Measurements from ENCODE around the gene CDH24. TPM values are rescaled to one million over a fixed set of nuclear protein-coding genes. Genes with fewer than 3 reads are reported as not detected.

CDH24 gene
- total and polyA plus RNA-seq, 10 of the 15 experiments (the other 5 are each of a cell fraction or from before 2014, with no cell fraction given): 0.10 to 1.5 (median 0.45) TPM; not detected in 2

DNA sequence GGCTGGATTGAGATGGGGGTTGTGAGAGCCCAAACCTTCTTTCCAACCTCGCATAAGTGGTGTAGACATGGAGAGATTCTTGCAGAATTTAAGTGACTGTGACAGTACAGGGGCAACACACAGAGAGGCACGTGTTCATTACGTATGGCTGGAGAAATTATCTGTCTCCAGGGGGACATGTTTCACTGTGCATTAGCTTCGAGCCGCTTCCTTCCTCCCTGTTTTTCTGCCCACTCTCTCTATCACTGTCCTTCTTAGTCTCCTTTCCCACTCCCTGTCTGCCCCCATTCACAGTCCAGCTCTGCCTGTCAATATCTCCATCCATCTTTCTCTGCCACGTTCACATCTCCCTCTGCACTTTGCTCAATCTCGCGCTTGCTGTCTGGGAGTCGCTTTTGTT, 35.9 kb downstream of the CDH24 start (continued):
- TF ChIP-seq, protein P1, sequence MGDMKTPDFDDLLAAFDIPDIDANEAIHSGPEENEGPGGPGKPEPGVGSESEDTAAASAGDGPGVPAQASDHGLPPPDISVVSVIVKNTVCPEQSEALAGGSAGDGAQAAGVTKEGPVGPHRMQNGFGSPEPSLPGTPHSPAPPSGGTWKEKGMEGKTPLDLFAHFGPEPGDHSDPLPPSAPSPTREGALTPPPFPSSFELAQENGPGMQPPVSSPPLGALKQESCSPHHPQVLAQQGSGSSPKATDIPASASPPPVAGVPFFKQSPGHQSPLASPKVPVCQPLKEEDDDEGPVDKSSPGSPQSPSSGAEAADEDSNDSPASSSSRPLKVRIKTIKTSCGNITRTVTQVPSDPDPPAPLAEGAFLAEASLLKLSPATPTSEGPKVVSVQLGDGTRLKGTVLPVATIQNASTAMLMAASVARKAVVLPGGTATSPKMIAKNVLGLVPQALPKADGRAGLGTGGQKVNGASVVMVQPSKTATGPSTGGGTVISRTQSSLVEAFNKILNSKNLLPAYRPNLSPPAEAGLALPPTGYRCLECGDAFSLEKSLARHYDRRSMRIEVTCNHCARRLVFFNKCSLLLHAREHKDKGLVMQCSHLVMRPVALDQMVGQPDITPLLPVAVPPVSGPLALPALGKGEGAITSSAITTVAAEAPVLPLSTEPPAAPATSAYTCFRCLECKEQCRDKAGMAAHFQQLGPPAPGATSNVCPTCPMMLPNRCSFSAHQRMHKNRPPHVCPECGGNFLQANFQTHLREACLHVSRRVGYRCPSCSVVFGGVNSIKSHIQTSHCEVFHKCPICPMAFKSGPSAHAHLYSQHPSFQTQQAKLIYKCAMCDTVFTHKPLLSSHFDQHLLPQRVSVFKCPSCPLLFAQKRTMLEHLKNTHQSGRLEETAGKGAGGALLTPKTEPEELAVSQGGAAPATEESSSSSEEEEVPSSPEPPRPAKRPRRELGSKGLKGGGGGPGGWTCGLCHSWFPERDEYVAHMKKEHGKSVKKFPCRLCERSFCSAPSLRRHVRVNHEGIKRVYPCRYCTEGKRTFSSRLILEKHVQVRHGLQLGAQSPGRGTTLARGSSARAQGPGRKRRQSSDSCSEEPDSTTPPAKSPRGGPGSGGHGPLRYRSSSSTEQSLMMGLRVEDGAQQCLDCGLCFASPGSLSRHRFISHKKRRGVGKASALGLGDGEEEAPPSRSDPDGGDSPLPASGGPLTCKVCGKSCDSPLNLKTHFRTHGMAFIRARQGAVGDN (IDR thresholded peaks at IDR 0.05): no peak
- TF ChIP-seq SP1 (IDR thresholded peaks at IDR 0.05; ENCODE audit: low read depth, low read length) (no peak), NR2C2 (IDR thresholded peaks at IDR 0.05; ENCODE audit: borderline replicate concordance, control insufficient read depth, insufficient read length, low read depth) (no peak), CHD4 (IDR thresholded peaks at IDR 0.05) (no peak), NR2F1 (conservative IDR thresholded peaks at IDR 0.05) (no peak), CBFB (IDR thresholded peaks at IDR 0.05; ENCODE audit: low read depth) (no peak)

DNA sequence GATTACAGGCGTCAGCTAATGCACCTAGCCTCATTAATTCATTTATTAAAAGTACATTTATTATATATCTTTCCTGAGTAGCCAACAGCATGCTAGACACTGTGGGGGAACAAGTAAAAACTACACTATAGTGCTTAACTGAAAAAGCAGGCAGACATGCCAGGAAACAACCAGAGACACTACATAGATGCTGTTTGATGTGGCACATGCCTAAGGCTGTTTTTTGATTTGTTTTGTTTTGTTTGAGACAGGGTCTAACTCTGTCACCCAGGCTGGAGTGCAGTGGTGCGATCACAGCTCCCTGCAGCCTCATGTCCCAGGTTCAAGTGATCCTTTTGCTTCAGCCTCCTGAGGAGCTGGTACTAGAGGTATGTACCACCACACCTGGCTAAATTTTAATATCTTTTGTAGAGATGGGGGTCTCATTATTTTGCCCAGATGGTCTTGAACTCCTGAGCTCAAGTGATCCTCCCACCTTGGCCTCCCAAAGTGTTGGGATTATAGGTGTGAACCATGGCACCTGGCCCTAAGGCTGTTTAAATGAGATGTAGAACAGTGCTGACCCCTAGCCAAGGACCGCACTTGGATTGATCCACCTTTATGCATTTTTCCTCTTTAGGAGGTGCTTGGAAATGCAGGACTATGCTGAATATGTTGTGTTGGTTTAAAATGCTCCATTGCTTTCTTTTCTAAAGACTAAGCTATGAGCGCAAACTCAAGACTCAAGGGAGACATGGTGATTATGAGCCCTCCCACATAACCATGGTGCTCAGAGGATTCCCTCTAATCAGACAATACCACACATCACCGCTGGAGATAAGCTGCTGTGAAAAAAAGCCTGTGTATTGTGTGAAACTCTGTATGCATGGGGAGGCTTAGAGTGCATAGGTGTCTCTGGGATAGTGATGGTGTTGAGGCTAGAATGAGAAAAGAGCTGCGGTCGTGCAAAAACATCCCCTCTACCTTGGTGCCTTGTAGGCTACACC, 36.9 kb downstream of the CDH24 start:
- ATAC-seq: no peak
- no TSS peak for BruUV-seq (replicated peaks)
- RAD21 ChIA-PET (ENCODE audit: unreplicated experiment): no interaction called here
- H3K4me3 ChIP-seq: no peak overlapping the region
- no peak overlapping the region for H3K27ac ChIP-seq (ENCODE audit: control insufficient read depth, insufficient read depth)
- 94% methylated on average over 7 of the region's 7 CpGs for WGBS (ENCODE audit: insufficient coverage, insufficient replicate concordance, low lambda C conversion rate, missing lambda C conversion rate)
- H3K9me3 ChIP-seq (replicated peaks; ENCODE audit: control insufficient read depth, insufficient read depth, low read length): no peaks in the 10 kb centered on the region
- H3K4me1 ChIP-seq (ENCODE audit: control insufficient read depth, insufficient read depth, low read length): no peaks in the 10 kb centered on the region
- no peaks in the 10 kb centered on the region for H3K27me3 ChIP-seq (replicated peaks in 1 of 2; ENCODE audit: control insufficient read depth in 2 of 2, insufficient read depth in 2 of 2, low read length in 1 of 2)
- peaks cover 2 to 13% of the 10 kb centered on the region in 2 experiments; a peak in 3 of 4 replicates for H3K36me3 ChIP-seq (ENCODE audit: control insufficient read depth in 2 of 2, insufficient read depth in 2 of 2, low read length in 1 of 2)
- CTCF ChIA-PET: interaction anchor here (0.6 to 5.5 kb wide), 5 partner anchors 13 to 36 kb away, joined by 3 to 43 read pairs (median 3); no protein-coding TSS in a partner anchor
- H3K9ac ChIP-seq (ENCODE audit: control insufficient read depth, insufficient read depth, low read length): no peak overlapping the region
- H3K4me2 ChIP-seq (ENCODE audit: control insufficient read depth, insufficient read depth): no peak overlapping the region
- H3K79me2 ChIP-seq (ENCODE audit: control insufficient read depth, insufficient read depth, low read length): no peaks in the 10 kb centered on the region
- FAIRE-seq: no peak
- in situ Hi-C loops (cut with MboI): no loop called here
- intact Hi-C loops (cut with micrococcal nuclease; ENCODE audit: unreplicated experiment): no loop called here
- no peak overlapping the region for H2AFZ ChIP-seq (ENCODE audit: control insufficient read depth, low read depth, low read length)
- DNase-seq (ENCODE audit: low read depth, low spot score): no peak
- SMC1A ChIA-PET (ENCODE audit: uncharacterized antibody, unreplicated experiment): interaction anchor here (0.8 to 1.6 kb wide), 2 partner anchors 25 to 34 kb away, joined by 3 to 5 read pairs; no protein-coding TSS in a partner anchor
- TF ChIP-seq CBX5 (IDR thresholded peaks at IDR 0.05; ENCODE audit: low read depth) (no peak), CREM (IDR thresholded peaks at IDR 0.05; ENCODE audit: low read depth) (no peak), HDAC2 (IDR thresholded peaks at IDR 0.05) (no peak), CHD1 (IDR thresholded peaks at IDR 0.05; ENCODE audit: low read depth, low read length) (no peak)
- TF ChIP-seq, protein P2, sequence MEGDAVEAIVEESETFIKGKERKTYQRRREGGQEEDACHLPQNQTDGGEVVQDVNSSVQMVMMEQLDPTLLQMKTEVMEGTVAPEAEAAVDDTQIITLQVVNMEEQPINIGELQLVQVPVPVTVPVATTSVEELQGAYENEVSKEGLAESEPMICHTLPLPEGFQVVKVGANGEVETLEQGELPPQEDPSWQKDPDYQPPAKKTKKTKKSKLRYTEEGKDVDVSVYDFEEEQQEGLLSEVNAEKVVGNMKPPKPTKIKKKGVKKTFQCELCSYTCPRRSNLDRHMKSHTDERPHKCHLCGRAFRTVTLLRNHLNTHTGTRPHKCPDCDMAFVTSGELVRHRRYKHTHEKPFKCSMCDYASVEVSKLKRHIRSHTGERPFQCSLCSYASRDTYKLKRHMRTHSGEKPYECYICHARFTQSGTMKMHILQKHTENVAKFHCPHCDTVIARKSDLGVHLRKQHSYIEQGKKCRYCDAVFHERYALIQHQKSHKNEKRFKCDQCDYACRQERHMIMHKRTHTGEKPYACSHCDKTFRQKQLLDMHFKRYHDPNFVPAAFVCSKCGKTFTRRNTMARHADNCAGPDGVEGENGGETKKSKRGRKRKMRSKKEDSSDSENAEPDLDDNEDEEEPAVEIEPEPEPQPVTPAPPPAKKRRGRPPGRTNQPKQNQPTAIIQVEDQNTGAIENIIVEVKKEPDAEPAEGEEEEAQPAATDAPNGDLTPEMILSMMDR (IDR thresholded peaks at IDR 0.05 in 2 of 3, conservative IDR thresholded peaks at IDR 0.05 in 1 of 3; ENCODE audit: control insufficient read depth in 2 of 3, extremely low read depth in 1 of 3, insufficient read depth in 1 of 3, low read depth in 3 of 3, low read length in 3 of 3): no peak
- TF ChIP-seq, protein P1 (IDR thresholded peaks at IDR 0.05): no peak
- POLR2A ChIA-PET: interaction anchor here (0.6 to 1.1 kb wide), 2 partner anchors 10 to 26 kb away, joined by 5 to 7 read pairs; no protein-coding TSS in a partner anchor
- H4K20me1 ChIP-seq (ENCODE audit: control insufficient read depth, insufficient read depth): no peaks in the 10 kb centered on the region
